HG02610 (cell line): ENCODE results near the gene PRPF6.

Experiments
- ATAC-seq: cut with Tn5 transposase; IDR thresholded peaks from one replicate; pipeline ENCODE4 v1.9.1; 2021; ENCODE audit warnings: mild to moderate bottlenecking, moderate library complexity; ENCODE audit not compliant: unreplicated experiment

Gene PRPF6

DNA sequence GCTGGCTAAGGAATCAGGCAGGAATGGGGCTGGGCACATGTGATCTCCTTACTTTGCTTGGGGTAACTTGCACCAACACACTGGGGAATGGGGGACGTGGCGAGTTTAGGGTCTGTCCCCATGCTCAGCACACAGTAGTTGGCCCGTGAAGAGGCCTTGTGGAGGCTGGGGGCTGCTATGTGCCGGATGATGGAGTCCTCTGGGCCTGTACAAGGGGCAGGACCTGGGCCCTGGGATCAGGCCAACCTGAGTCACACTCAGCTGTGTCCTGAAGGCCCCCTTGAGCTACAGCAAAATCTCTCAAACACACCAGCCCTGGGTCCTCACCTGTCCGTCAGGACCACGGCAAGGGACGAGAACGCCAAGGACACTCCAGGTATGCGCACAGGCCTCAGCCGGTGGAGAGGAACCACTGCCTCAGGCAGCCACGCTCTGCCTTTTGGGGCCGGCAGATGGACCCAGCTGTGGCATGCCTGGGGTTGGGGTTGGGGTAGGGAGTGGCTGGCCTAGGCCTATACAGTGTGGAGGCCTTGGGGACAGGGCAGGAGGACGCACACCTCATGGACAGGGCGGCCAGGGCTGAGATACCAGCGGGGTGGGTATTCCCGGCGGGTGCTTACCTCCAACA, 35.8 kb upstream of the PRPF6 start:
- no peak for ATAC-seq

GRCh38 chr20:63945921-63946920, 34.7 kb upstream of the PRPF6 start:
- no peak for ATAC-seq

DNA sequence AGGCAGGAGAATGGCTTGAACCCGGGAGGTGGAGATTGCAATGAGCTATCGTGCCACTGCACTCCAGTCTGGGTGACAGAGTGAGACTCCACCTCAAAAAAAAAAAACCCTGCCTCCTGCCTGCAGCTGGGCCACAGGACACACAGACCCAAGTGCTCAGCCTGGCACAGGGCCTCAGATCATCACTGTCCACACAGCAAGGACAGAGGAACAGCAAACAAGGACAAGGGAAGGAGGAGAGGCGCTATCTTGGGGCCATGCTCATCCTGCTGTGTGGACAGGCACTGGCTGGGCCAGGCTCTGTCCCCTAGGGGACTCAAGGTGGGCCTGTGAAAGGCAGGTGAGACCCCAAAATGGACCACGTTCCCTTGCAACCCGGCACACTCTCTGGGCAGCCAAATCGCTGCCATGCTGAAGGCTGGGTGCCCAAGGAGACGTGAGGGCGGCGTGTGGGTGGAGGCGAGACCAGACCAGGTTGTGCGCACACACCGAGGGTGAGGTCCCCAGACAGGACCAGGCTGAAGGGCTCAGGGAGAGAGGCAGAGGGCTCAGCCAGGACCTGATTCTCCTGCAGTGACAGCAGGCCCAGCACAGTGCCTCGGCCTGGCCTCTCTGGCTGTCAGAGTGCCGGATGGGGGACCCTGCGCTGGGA, 33.8 kb upstream of the PRPF6 start:
- no peak for ATAC-seq

DNA sequence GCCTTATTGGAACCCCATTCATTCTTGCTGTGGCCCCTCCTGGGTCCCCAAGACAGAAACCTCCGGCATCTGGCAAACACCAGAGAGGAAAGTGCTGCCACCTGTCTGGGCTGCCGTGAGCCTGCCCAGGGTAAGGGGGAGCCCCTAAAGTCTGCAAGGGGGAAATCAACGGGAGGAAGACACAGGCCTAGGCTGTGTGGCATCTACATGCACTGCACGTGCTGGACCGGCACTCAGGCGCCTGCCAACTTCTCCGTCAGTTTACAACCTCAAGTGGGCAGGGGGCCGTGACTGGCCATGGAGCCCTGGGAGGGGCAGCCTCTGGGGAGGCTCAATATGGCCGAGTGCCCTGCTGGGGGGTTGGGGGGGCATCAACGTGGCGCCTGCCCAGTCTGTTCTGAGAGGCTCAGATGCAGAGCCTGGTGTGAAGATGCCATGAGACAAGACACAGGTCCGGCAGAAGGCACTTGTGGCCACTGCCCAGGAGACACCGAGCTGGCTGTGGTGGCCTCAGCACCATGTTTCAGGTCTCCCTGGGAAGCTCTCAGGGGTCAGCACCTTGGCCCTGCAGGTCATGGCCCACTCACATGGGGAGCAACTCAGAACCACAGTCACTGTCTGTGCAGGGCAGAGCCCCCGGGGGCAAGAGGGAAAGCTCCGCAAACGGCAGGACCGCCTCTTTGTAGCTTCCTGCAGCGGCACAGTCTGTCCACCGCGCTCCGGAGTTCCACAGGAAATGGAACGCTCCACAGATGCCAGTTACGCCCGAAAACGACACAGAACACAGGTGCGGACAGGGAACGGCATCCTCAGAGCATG, 33.1 kb upstream of the PRPF6 start:
- ATAC-seq = no peak

DNA sequence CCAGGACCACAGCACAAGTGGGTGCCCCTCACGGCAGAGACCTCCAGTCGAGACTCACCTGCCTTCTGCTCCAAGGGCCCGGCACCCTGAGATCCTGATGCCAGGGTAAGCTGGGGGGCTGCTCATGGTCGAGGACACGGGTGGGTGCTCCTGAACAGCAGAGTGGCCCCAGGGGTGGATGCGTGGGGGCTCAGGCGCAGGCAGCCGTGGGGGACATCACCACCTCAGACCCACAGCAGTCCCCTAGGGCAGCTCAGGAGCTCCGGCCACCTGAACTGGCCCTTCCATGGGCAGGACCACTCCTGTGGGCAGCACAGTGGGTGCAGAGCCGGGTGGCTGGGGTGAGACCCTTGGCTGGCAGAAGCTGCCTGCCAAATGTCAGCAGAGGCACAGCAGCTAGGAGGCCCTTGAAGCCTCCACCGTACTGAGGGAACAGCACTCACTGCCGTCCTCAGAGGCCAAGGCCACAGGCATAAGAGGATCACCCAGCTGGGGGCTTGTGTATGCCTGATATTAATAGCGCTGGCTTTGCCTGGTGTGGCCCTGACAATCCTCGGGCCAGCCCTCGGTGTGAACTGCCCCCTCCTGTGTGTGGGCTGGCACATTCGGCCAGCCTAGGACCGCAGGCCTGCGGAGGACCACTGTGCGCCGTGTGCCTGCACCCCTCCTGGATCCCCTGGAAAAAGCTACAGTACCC, 30.1 kb upstream of the PRPF6 start:
- no peak for ATAC-seq

DNA sequence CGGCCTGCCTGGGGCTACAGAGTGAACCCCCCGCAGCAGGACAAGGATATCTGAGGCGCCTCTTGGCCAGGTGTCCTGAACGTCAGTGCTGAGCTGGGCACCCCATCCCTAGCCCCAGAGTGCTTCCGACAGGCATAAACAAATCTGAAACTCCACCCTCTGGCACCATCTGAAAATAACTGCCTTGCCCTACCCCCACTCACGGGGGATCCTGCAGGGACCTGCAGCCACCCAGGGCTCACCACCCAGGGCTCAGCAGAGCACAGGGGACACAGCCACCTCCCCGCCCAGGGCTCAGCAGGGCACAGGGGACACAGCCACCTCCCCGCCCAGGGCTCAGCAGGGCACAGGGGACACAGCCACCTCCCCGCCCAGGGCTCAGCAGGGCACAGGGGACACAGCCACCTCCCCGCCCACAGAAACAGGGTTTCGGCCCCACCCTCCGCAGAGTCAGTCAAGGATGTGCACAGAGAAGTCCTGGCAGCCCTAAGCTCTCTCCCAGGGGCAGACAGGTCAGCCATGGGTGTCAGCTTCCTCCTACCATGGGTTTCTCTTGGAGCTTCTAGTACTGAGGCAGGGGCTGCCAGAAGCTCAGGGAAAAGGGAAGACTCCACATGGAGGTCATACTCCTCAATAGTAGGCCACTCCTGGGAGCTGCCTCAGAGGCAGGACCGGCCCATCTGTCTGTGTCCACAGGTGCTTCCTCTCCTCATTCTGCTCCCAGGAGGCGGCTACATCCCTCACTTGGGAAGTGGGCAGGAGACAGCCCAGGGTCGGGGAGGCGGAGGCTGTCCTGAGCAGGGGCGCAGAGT, 29.3 kb upstream of the PRPF6 start:
- ATAC-seq = no peak

- no peak for ATAC-seq
Observed at GRCh38 chr20:63952210-63952535, 28.8 kb upstream of the PRPF6 start.

DNA sequence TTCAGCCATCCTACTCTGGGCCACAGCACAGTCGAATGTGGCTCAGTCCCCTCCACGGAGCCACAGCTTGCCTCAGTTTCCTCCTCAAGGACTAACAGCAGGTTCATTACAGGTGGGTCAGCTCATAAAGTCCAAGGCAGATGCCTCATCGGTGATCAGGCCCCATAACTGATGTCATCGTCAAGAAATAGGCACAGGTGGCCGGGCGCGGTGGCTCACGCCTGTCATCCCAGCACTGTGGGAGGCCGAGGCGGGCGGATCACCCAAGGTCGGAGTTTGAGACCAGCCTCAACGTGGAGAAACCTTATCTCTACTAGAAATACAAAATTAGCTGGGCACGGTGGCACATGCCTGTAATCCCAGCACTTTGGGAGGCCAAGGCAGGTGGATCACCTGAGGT, 28.2 kb upstream of the PRPF6 start:
- ATAC-seq = no peak

GRCh38 chr20:63953764-63954429, 27.0 kb upstream of the PRPF6 start:
- no peak for ATAC-seq

- peak; percentile 6 for ATAC-seq
Observed at GRCh38 chr20:63955281-63955826, 25.6 kb upstream of the PRPF6 start.

DNA sequence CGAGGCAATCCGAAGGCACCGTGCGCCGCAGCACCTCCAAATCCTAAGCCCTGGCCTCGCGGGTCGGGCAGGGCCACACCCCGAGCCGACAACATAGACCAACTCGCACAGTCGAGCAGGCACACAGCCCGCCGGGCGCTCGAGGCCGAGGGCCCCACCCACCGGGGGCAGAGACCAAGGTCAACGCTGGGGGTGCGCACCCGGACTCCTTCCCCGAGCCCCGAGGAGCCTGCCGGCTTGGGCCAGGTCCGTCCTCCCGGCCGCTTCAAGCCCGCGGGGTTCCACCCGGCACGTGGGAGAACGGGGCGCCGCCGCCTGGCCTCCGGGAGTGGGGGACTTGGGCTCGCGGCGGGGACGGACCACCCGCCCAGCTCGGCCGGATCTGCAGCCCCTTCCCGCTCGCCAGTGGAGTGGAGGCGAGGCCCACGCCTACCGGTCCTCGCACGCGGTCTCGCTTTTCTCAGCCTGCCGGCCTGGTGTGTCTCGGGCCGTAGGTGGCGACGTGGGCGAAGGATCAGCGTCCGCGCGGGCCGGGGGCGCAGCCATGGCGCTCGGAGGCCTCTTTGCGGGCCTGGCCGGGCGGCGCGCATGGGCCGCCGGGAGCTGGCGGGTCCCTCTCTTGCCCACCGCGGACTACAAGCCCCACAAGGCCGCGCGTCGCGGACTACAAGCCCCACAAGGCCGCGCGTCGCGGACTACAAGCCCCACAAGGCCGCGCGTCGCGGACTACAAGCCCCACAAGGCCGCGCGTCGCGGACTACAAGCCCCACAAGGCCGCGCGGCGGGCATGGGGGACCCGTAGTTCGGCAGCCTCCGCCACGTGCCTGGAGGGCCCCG, 24.9 kb upstream of the PRPF6 start, which contains the start of gene UCKL1:
Gene UCKL1, minus strand, starts transcription at position 590 of the 837 bp plus-strand sequence. Its CDS starts 44 bp downstream, at position 546.
- peak; percentile 69 for ATAC-seq

DNA sequence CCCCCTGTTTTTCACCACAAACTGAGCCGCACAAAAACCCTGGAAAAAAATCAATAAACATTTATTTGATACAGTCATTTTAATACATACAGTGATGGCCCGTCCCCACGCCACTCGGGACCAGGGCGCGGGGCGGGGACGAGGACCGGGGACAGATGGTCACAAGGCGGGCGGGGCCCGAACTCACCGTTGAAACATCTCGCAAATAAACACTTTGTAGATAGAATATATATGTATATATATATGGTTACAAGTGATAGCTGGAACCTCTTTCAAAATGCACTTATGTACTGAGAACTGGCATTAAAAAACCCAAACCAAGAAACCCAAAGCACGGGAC, 24.3 kb upstream of the PRPF6 start:
- no peak for ATAC-seq

DNA sequence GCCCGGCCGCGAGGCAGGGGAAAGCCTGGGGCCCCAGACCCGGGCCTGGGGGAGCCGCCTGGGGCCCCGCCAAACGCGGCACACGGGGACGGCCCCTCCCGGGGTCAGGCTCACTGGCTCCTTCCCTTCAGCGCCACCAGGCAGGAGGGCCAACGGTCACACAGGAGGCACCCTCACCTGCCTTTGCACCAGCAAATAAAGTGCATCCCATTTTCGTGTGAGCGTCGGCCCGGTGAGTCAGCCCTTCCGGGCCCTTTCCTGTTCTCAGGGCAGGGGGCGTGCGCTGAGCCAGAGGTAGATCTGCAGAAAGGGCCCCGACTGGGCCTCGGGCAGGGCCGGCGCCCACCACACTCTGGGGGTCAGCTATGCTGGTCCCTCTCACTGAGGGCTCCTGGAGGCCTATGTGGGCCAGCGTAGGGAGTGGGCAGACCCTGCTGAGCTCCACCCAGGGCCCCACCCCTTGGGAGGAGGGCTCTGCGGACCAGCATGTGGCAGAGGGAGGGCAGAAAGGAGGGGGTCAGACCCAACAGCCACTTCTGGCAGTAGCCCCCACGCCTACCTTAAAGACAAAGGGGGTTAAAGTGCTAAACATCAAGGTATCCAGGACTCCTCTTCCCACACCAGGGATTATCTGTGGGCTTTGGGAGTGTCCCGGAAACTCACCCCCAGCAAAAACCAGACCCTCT, 23.8 kb upstream of the PRPF6 start:
- ATAC-seq = peak; percentile 13

DNA sequence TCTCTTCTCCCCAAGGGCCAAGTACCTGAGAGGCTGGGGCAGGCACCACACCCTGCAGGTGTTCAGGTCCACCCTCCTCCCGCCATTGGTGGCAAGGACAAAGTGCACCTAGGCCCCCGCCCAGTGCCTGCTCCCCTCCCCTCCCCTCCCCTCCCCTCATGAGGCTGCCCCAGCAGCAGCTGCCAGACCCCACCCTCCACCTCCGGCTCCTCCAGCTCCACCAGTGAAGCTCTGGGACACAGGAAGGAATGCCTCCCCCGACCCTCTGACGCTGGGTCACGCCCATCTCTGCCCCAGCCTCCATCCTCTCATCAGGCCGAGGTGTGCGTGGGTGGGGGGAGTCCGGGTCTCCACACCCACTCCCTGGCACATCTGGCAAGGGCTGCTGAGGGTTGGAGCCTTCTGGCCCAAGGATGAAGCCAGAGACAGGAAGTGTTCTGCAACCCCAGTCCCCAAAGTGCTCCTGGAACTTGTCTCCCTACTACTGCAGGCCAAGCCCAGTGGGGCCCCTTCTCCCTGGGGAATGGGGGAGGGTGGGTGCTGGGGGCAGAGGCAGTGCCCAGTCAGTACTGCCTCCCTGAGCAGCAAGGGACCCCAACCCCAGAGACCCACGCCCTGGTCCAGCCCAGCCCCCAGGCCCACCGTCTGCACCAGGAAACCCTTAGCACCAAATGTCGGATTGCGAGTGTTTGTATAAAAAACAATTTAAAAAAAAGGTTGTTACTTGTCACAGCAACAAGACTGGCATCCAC, 23.1 kb upstream of the PRPF6 start:
- no peak for ATAC-seq

DNA sequence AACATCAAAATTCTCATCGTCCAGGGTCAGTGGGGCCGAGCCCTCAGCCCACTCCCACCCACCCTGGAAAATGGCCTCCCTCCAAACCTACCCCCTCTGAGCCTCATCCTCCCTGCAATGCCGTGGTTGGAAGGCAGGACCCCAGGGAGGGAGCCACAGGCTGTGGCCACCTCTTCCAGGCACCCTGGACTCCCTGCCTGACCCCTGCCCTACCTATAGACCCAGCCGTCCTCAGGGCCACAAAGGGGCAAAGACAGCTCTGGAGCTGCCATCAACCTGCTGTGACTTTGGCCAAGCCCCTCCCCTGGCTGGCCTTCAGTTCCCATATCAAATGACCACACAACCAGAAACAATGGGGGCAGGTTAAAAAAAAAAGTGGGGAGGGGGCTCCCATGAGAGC, 22.5 kb upstream of the PRPF6 start:
- ATAC-seq = no peak

- ATAC-seq = no peak
Observed at GRCh38 chr20:63958964-63959698, 21.8 kb upstream of the PRPF6 start.
